LoVo (cell line): ENCODE measurements around the gene NOTCH4.
"Not testable (repeated sequence)": the region's sequence is repeated elsewhere in the genome, so short reads cannot be mapped to it uniquely, and the experiment has no call there.

Experiments
- DNase-seq: peaks from one replicate; pipeline ENCODE4 v3.0.0-alpha.2; 2016; ENCODE audit warnings: low spot score

The NOTCH4 gene

GRCh38 chr6:32216998-32217397, 6.9 kb downstream of the NOTCH4 start:
- DNase-seq, result no peak

GRCh38 chr6:32216285-32216684, 7.6 kb downstream of the NOTCH4 start:
- no peak for DNase-seq

DNA sequence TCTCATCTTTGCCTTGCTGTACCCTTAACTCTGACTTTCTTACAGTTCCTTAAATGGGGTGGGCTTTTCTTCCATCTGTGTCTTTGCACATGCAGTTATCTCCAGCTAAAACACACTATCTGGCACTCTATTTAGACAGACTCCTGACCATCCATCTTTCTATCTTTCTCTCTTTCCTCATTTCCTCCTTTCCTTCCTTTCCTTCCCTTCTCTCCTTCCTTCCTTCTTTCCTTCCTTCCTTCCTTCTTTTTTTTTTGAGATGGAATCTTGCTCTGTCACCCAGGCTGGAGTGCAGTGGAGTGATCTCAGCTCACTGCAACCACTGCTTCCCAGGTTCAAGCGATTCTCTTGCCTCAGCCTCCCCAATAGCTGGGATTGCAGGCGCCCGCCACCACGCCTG, 8.2 kb downstream of the NOTCH4 start:
- DNase-seq, result no peak

DNA sequence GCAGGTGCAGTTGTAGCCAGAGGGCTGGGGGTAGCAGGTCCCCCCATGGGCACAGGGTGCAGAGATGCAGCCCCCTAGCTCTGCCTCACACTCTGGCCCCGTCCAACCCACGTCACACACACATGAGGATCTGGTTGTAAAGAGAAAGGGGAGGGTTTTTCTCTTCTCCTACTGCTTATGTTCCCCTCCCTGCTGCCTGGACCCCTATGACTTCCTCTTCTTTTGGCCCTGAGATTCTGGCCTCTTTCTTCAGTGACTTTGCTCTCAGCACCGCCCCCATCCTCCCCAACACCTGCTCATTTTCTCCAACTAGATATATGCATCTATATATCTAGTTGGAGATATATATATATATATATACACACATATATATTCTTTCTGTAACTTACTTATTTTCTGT, 9.7 kb downstream of the NOTCH4 start:
- DNase-seq, result no peak

- no peak for DNase-seq
These were observed 10.2 kb downstream of the NOTCH4 start for GRCh38 chr6:32213649-32214048.

DNA sequence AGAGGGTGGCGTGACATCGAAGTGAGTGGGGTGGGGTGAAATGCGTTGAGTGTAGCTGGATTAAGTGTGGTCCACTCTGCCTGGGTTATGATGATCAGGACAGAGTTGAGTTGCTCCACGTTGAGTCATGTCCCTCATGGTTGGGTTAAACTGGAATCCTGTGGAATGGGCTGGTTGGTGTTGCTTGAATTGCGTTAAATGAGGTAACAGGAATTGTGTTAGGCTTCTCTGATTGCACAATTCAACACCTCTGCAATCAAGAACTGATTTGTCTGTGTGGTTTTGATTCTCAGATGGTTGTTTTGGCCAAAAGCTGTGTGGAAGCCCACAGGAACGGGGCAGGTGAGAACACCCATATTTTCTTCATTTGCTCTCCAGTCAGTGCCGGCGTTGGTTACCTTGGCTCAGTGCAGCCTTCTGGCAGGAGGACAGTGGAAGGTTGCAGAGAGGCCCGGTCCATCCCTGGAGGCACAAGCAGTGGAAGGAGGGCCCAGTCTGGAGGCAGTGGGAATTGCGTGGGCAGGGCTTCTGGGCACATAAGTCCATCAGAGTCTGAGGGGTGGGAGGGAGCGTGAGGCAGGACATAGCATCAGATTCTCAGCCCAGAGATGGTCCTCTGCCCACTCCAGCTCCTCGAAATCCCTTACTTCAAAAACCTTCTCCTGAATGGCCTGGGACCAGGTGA, 11.6 kb downstream of the NOTCH4 start:
- no peak for DNase-seq

GRCh38 chr6:32211432-32211831, 12.4 kb downstream of the NOTCH4 start:
- not testable (repeated sequence) for DNase-seq

DNA sequence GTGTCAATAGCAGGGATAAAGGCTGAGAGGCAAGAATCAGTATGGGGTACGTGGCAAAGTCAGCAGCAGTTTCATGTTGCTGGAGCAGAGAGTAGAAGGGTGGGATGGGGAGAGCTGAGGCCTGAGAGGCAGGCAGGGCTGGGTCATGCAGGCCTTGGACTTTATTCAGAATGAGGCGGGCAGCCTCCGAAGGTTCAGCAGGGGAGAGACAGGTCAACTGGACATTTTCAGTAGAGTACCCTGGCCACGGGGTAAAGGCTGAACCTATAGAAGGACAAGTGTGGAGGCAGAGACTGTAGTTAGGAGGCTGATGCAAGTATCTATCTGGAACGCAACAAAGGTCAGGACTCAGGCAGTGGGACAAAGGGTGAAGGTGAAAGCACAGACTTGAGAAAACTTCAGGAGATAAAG, 13.7 kb downstream of the NOTCH4 start:
- no peak for DNase-seq

DNA sequence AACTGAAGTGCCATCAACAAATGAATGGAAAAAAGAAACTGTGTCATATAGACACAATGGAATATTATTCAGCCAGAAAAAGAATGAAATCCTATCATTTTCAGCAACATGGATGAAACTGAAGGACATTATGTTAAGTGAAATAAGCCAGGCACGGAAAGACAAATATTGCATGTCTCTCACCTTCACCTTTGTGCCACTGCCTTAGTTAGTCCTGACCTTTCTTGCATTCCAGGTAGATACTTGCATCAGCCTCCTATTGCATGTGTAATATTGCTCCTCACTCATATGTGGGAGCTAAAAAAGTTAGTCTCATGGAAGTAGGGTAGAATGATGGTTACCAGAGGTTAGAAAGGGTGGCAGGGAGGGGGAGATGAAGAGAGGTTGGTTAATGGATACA, 14.9 kb downstream of the NOTCH4 start:
- no peak for DNase-seq

DNA sequence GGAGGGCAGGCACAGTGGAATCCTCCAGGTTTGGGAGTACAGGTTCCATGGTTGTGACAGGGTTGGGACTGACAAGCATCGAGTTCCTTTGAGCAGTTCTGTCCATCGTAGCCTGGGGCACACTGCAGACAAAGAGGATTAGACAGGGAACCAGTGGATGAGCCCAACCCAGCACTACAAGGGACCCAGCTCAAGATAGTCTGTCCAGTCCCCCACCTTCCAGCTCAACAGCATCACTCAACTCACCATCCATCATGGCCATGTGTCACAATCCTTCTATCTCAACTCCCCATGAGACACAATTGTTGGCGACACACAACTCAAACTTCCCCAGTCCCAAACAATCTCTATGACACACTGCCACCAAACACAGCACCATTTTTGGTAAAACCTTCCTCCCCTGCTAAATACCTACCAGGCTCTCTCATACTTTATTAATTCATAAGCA, 19.6 kb downstream of the NOTCH4 start:
- no peak for DNase-seq

DNA sequence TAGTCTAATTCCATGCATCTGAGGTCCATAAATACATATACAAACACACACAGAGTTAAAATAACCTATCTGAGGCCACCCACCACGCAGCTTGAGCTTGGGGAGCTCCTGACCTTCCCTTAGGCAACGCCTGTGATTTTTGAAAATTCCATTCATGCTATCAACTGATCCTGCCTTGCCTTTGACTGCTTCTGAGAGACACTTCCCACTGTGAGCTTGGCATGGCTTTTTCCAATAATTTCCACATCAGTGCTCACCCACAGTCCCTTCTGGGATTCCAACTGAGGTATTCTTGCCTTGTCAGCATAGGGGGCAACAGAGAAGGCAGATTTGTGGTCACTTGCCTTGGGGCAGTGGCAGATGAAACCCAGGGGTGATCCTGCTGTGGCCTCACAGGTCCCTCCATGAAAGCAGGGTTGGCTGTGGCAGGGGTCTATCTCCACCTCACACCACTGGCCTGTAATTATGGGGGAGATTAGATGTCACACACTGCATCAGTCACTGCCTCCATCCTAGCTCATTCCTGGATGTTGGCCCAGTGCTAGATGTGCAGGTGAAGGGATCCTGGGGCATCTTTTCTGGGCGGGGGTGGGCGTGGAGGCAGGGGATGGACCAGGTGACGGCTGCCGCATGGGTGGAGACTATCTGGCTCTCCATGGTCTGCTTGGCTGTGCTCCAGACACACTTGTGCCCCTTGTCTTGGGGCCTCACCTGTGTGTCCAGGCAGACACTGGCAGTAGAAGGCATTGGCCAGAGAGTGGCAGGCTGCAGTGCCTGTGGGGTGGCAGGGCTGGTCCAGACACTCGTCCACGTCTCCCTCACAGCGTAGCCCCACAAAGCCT, 20.2 kb downstream of the NOTCH4 start:
- no peak for DNase-seq

DNA sequence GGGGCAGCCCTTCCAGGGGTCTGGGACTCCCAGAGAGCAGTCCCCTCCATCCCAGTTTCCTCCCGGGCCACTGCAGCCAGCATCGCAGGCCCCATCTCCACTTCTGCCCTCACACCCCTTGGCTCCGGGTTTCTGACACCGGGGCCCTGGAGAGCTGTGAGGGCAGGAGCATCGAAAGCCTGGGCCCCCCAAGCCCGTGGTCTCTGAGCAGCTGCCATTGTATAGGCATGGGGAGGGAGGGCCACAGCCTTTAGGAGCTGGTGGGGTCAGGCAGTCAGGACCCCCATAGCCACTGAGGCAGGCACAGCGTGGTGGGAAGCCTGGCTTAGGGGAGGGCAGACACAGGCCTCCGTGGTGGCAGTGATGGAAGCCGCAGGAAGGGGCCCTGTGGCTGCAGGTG, 21.7 kb downstream of the NOTCH4 start:
- no peak for DNase-seq

DNA sequence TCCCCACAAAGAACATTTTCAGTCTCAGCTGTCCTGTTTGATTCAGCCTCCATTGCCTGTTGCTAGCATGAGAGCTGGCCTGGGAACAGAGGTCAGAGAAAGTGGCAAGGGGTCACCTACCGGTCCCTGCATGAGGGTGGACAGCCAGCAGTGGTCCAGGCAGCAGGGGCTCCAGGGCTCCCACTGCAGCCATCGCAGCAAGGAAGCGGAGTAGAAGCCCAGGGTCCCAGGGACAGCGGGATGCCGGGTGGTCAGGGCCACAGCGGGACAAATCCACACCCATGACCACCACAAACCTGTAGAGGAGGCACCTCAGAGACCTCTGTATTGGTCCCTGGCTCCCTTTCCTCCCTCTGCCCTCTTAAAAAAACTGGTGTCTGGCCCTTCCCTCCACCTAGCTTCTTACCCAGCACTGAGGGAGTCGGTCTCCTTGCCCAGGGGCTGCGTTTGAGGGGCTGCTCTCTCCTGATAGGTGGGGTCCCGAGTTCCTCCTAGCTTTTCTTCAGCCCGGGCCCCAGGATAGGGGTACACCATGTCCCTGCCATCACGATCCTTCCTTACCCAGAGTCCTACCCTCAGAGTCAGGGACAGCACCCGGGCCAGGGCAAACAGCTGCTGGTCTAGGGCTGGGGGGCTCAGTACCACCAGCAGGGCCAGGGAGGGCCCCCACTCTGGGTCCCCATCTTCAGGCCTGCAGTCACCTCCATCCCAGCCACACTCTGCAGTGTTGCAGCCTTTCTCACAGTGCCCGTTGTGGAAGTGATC, 23.0 kb downstream of the NOTCH4 start:
- no peak for DNase-seq

GRCh38 chr6:32198866-32199265, 25.0 kb downstream of the NOTCH4 start:
- DNase-seq, result no peak

DNA sequence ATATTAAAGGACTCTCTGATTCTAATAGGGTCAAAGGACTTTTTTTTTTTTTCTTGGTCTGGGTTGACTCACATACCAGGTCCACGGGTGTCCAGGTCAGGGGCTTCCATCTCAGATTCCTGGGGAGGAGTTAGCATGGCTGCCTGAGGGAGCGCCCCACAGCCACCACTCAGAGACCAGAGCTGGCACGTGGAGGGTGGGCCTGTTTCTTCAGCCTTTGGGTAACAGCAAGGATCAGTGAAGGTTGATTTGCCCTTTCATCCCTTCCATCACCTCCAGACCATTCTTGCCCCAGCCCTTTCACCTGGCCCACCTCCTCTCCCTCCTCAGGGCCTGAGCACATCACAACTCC, 25.5 kb downstream of the NOTCH4 start:
- no peak for DNase-seq

DNA sequence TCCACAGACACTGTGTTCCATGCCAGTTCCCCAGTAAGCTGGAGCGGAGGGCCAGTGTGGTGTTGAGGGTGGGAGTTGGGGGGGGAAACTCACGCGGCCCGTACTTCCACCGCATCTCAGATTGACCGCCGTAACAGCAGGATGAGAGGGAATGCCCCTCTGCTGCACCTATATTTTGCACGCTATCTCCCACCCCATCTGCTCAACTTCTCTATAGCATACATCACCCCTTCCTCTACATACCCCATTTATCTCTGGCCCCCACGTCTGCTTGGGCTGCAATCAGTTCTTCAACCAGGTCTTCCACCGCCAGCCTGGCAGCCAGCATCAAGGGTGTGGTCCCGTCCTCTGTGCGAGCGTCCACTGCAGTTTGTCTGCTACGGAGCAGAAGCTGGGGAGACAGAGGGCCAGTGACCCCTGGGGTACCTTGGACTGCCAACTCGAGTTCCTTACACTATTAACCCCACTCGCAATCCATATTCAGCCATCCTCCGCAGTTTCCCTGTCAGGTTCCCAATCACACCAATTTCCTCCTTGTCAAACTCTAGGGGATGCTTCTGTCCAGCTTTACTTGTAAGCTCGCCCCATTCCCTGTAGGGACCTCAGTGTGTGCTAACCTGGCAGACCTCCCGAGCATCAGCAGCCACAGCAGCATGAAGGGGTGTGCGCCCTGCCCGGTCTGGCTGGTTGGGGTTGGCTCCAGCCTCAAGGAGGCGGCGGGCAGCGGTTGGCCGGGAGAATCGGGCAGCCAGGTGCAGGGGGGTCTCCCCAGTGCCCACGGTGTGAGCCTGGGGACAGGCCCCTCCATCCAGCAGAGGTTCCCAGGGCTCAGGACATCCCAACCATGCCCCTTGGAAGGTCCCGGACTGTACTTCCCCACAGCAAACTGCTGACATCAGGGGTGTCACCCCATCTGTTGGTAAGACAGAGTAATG, 26.9 kb downstream of the NOTCH4 start:
- DNase-seq, result no peak

DNA sequence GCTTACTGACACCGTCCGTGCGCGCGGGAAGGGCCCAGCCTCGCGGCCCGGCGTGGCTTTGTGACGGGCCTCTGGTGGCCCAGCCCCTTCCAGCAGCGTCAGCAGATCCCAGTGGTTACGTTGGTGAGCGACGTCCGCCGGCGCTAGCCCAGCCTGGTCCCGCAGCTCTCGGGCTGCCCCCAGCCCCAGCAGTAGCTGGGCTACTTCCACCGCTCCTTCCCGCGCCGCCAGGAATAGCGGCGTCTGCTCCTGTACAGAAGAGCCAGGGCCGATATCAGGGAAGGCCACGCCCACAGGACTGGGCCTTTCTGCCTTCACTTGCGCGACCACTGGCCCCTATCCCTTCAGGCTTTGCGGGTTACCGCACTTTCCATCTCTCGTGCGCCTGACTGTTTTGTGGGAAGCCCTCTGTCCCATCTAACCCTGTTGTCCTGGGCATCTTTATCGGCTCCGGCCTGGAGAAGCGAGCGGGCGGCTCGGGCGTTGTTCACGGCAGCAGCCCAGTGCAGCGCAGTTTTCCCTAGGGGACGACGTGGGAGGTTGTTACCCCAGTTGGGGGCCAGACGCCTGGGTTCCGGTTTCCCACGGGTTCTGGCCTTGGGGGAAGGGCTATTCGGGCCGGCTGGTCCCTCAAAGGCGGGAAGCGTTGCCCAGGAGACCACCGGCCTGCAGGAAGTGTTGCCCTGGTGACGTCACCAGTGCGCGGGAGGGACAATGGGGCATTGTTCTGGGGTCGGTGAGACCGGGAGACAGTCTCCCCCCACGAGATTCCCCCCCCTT, 27.8 kb downstream of the NOTCH4 start:
- peak; percentile 77 for DNase-seq

GRCh38 chr6:32195652-32195901, 28.3 kb downstream of the NOTCH4 start:
- peak; percentile 99 for DNase-seq

GRCh38 chr6:32194825-32195651, 28.8 kb downstream of the NOTCH4 start:
- DNase-seq, result peak; percentile 24

- no peak for DNase-seq
These were observed 29.5 kb downstream of the NOTCH4 start for GRCh38 chr6:32194388-32194787.
